ENCODE results near the gene MOB1A. TPM values are rescaled to one million over a fixed set of nuclear protein-coding genes. Genes with fewer than 3 reads are reported as not detected.

The MOB1A gene
- total and polyA plus RNA-seq, 2 of the 8 experiments (the other 6 are each of a cell fraction or from before 2014, with no cell fraction given) = 21.6 to 91.7 TPM

GRCh38 chr2:74162951-74163350 lies 15.7 kb downstream of the MOB1A start (continued):
- TF ChIP-seq NANOG (IDR thresholded peaks at IDR 0.05; ENCODE audit: insufficient read depth, low read depth, low read length, poor library complexity, severe bottlenecking) (no peak), CBX8 (IDR thresholded peaks at IDR 0.05; ENCODE audit: borderline replicate concordance, low read depth, low read length) (no peak), RBBP5 (IDR thresholded peaks at IDR 0.05; ENCODE audit: borderline replicate concordance, low read depth, low read length) (no peak)

Measured in H1 (cell line).